ENCODE measurements around the gene HRAS. TPM values are rescaled to one million over a fixed set of nuclear protein-coding genes. Genes with fewer than 3 reads are reported as not detected.

The HRAS gene
- total RNA-seq, 1 experiment from 2014 or later = 175 TPM

GRCh38 chr11:503179-503981, 32.0 kb downstream of the HRAS start:
- ATAC-seq (no peak), DNase-seq (ENCODE audit: low read depth, low spot score) (no peak)
- H3K4me3 ChIP-seq (ENCODE audit: low read depth in 2 of 2, low read length in 2 of 2) = peak overlapping the region in 1 of 2 experiments; percentile 94; a peak in 1 of 4 replicates
- H3K27ac ChIP-seq (ENCODE audit: low read length) = peak overlapping the region; percentile 76
- no peaks in the 10 kb centered on the region for H3K9me3 ChIP-seq (ENCODE audit: control insufficient read depth, insufficient read depth, low read depth, low read length)
- no TSS peak for BruUV-seq (replicated peaks)
- peaks cover 24% of the 10 kb centered on the region for H3K4me1 ChIP-seq (ENCODE audit: control insufficient read depth, insufficient read depth, low read length)
- TF ChIP-seq, protein P1, sequence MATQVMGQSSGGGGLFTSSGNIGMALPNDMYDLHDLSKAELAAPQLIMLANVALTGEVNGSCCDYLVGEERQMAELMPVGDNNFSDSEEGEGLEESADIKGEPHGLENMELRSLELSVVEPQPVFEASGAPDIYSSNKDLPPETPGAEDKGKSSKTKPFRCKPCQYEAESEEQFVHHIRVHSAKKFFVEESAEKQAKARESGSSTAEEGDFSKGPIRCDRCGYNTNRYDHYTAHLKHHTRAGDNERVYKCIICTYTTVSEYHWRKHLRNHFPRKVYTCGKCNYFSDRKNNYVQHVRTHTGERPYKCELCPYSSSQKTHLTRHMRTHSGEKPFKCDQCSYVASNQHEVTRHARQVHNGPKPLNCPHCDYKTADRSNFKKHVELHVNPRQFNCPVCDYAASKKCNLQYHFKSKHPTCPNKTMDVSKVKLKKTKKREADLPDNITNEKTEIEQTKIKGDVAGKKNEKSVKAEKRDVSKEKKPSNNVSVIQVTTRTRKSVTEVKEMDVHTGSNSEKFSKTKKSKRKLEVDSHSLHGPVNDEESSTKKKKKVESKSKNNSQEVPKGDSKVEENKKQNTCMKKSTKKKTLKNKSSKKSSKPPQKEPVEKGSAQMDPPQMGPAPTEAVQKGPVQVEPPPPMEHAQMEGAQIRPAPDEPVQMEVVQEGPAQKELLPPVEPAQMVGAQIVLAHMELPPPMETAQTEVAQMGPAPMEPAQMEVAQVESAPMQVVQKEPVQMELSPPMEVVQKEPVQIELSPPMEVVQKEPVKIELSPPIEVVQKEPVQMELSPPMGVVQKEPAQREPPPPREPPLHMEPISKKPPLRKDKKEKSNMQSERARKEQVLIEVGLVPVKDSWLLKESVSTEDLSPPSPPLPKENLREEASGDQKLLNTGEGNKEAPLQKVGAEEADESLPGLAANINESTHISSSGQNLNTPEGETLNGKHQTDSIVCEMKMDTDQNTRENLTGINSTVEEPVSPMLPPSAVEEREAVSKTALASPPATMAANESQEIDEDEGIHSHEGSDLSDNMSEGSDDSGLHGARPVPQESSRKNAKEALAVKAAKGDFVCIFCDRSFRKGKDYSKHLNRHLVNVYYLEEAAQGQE (IDR thresholded peaks at IDR 0.05; ENCODE audit: insufficient read depth in 1 of 2, low read depth in 2 of 2, low read length in 1 of 2) = no peak
- TF ChIP-seq POLR2AphosphoS5 (IDR thresholded peaks at IDR 0.05; ENCODE audit: low read depth, low read length) = peak; percentile 38
- intact Hi-C loops (cut with micrococcal nuclease; ENCODE audit: unreplicated experiment) (no loop called here), in situ Hi-C loops (cut with HindIII; ENCODE audit: low pct_unique_long_range_greater_than_20kb, low sequenced_read_pairs) (no loop called here)
- H3K27me3 ChIP-seq (ENCODE audit: control insufficient read depth, insufficient read depth, low read length) = no peaks in the 10 kb centered on the region
- peaks cover 10% of the 10 kb centered on the region; the same call in 1 of the 2 replicates for H3K36me3 ChIP-seq (ENCODE audit: control insufficient read depth, insufficient read depth, low read length)
- ChIA-PET CTCF (no interaction called here), POLR2A (interaction anchor here (0.6 kb wide), 1 partner anchor 74 kb away, joined by 3 read pairs; no protein-coding TSS in a partner anchor)

DNA sequence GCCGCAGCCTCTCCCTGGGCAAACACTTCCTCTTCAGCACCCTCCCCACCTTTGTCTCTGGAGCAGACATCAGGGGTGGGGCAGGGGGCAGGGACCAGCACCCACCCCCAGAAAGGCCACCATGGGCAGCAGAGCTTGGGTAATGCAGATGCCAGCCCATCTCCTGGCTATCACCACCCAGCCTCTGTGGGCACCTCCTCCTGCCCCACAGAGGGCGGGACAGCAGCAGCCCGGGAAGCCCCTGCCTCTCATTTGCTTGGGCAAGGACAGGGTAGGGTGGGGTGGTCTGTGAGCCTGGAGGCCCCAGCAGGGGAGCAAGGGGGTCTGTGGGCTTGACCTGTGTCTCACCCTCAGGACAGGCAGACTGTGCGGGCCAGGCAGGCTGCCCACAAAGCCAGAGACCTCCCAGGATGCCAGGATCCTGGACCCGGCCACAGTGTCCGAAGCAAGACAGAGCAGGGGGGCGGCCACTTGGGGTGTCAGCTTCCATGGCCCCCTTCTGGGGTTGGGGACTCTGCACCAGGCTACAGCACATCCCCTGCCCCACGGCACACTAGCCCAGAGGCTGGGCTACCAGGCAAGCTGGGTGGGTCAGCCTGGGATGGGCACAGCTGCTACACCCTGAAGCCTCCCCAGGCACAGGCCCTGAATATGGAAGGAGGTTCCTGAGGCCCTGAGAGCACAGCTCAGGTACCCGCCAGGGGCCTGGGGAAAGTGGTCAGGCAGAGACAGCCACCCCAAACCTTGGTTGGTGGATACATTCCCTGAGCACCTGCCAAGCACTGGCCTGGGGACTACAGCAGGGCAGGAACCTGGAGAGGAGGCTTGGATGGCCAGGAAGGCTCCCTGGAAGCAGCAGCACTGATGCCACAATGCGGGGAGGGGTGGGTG, 32.8 kb downstream of the HRAS start:
- no peaks in the 10 kb centered on the region for H3K9me3 ChIP-seq (ENCODE audit: control insufficient read depth, insufficient read depth, low read depth, low read length)
- in situ Hi-C loops (cut with HindIII; ENCODE audit: low pct_unique_long_range_greater_than_20kb, low sequenced_read_pairs) = no loop called here
- H3K4me3 ChIP-seq (ENCODE audit: low read depth in 2 of 2, low read length in 2 of 2) = no peak overlapping the region
- no peak for ATAC-seq
- no peak; the same call in 1 of the 2 replicates for TF ChIP-seq POLR2AphosphoS5 (IDR thresholded peaks at IDR 0.05; ENCODE audit: low read depth, low read length)
- TF ChIP-seq TCF7L2 (IDR thresholded peaks at IDR 0.05; ENCODE audit: low read depth, low read length) = no peak
- no peak for TF ChIP-seq CTCF (IDR thresholded peaks at IDR 0.05)
- no peak for TF ChIP-seq SIN3A (IDR thresholded peaks at IDR 0.05; ENCODE audit: borderline replicate concordance, insufficient read depth, low read depth, low read length)
- TF ChIP-seq, protein P1 (IDR thresholded peaks at IDR 0.05; ENCODE audit: insufficient read depth in 1 of 2, low read depth in 2 of 2, low read length in 1 of 2) = no peak
- no peaks in the 10 kb centered on the region for H3K27me3 ChIP-seq (ENCODE audit: control insufficient read depth, insufficient read depth, low read length)
- H3K4me1 ChIP-seq (ENCODE audit: control insufficient read depth, insufficient read depth, low read length) = peaks cover 21% of the 10 kb centered on the region
- POLR2A ChIA-PET = interaction anchor here (0.6 kb wide), 1 partner anchor 74 kb away, joined by 3 read pairs; no protein-coding TSS in a partner anchor
- CTCF ChIA-PET = no interaction called here
- H3K27ac ChIP-seq (ENCODE audit: low read length) = peak overlapping the region; percentile 48
- DNase-seq (ENCODE audit: low read depth, low spot score) = no peak
- no TSS peak for BruUV-seq (replicated peaks)
- H3K36me3 ChIP-seq (ENCODE audit: control insufficient read depth, insufficient read depth, low read length) = peaks cover 11% of the 10 kb centered on the region; the same call in 1 of the 2 replicates
- intact Hi-C loops (cut with micrococcal nuclease; ENCODE audit: unreplicated experiment) = no loop called here

Data from Panc1 (cell line).